HG02981 (cell line): ENCODE measurements around the gene CGNL1.

Experiments used
- ATAC-seq: cut with Tn5 transposase; IDR thresholded peaks from one replicate; pipeline ENCODE4 v1.9.1; 2021; ENCODE audit warnings: mild to moderate bottlenecking, moderate library complexity; ENCODE audit not compliant: unreplicated experiment

The CGNL1 gene

GRCh38 chr15:57591822-57592367 lies 215.6 kb downstream of the CGNL1 start, which contains the start of gene MYZAP:
Gene MYZAP, plus strand, starts transcription at chr15:57591904. Its CDS starts 131 bp downstream, at chr15:57592035.
- no peak for ATAC-seq

- ATAC-seq = no peak
These were observed 216.1 kb downstream of the CGNL1 start for GRCh38 chr15:57592426-57592825.

DNA sequence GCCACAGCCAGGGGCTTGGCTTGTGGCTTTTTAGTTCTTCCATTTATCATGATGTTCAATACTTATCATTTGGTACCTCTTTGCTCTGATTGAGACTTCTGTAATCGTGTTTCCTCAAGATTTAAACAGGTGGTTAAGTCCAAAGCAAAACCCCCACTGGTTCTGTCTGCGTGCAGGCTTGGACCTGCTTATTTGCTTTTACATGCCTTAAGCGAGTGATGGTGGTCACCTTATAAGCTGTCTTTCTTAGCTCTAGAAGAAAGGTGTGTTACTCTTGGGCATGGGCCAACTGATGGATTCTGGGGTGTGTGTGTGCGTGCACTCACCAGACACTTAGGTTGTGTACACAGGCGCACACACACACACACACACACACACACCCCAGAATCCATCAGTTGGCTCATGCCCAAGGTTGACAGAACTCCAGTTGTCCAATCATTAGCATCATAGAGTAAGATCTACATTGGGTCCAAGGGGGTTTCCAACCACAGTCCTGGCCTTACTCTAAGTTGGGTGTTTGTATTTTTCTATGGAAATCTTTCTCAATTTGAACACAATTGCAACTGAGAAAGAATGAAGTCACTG lies 216.6 kb downstream of the CGNL1 start:
- no peak for ATAC-seq

DNA sequence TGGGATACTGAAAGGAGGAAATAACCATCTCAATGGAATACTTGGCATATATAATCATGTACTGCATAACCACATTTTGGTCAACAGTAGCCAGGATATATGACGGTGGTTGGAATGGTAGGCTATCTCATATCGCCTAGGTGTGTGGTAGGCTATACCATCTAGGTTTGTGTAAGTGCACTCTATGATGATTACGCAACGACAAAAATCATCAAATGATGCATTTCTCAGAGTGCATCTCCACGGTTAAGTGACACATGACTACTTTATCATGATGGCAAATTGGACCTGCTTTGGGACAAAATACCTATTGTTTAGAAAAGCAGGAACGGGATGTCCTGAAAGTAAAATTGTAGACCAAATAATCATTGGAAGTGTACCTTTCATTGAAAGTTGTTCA lies 218.2 kb downstream of the CGNL1 start:
- ATAC-seq = no peak

GRCh38 chr15:57595011-57595866 lies 218.9 kb downstream of the CGNL1 start:
- ATAC-seq = no peak

GRCh38 chr15:57596301-57596855 lies 220.1 kb downstream of the CGNL1 start:
- ATAC-seq = no peak

DNA sequence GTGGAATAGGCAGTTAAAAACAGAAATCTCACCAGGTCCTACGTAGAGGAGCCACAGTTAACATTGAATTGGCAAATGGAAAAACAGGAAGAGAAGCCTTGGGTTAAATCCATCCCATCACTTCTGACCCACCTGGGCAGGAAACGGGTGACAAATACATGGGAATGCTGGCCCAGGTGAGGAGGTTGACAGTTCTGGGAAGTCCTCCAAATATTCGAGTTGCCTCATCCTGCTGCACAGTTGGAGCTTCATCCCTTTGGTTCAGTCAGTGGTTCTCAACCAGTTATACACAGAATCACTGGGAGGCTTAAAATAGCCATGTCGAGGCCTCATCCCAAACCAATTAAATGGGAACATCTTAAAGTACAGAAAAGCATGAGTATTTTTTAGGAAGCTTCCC lies 220.7 kb downstream of the CGNL1 start:
- no peak for ATAC-seq

DNA sequence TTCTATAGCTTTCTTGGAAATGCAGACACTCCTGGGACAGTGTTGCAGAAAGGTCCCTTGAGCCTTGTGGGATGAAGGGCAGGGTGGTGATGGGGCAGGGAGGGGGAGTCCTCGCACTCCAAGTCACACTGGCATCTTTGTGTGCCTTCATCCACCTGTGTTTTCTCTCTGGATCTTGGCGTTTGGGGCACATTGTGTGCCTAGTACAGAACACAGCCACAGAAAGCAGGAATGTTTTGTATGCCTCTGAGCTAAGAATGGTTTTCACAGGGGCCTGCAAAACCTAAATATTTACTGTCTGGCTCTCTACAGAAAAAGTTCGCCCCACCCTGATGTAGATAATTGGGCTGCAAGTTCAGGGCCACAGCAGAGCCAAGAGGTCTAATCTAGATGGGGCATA lies 221.1 kb downstream of the CGNL1 start:
- no peak for ATAC-seq

DNA sequence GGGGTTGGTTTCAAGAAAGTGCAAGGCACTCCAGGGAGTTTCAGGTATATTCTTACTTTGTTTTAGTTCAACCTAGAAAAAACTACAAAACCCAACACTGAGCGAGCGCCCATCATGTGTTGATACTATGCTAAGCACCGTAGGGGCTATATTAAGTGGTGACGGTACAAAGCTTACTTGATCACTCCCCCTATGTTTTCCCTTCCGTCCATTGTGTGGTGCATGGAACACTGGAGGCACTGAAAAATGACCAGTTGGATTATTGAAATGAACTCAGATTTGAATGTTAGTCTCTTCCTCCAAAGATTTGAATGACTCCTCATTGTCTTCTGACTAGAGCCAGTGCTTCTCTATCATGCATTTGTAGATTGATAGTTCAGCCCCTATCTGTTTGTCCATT lies 222.0 kb downstream of the CGNL1 start:
- no peak for ATAC-seq

GRCh38 chr15:57599296-57599810 lies 223.0 kb downstream of the CGNL1 start:
- no peak for ATAC-seq

- ATAC-seq = no peak
These were observed 223.9 kb downstream of the CGNL1 start for GRCh38 chr15:57600197-57600596.
